HUES6 (cell line): ENCODE measurements around the gene SEC31B.

ENCODE experiments used
- H3K27ac ChIP-seq: 2 replicates; pipeline ENCODE4 v1.7.0; 2013; ENCODE audit warnings: low read depth, mild to moderate bottlenecking, low read length, inconsistent platforms
- H3K27me3 ChIP-seq: 2 replicates; pipeline ENCODE4 v1.6.1; 2013; ENCODE audit warnings: low read length; ENCODE audit not compliant: control insufficient read depth, insufficient read depth
- H3K36me3 ChIP-seq: 2 replicates; pipeline ENCODE4 v1.6.1; 2013; ENCODE audit warnings: low read length; ENCODE audit not compliant: control insufficient read depth, insufficient read depth
- H3K4me1 ChIP-seq: 2 replicates; pipeline ENCODE4 v1.6.1; 2013; ENCODE audit warnings: low read length; ENCODE audit not compliant: control insufficient read depth, insufficient read depth
- H3K4me3 ChIP-seq: 2 replicates; pipeline ENCODE4 v1.5.1; 2013; ENCODE audit warnings: low read depth, low read length
- H3K9ac ChIP-seq: one replicate; pipeline ENCODE4 v1.6.1; 2013; ENCODE audit warnings: mild to moderate bottlenecking, low read length
- H3K9me3 ChIP-seq: 2 replicates; pipeline ENCODE4 v1.6.1; 2013; ENCODE audit warnings: low read depth, low read length; ENCODE audit not compliant: control insufficient read depth, insufficient read depth

Gene SEC31B, protein sequence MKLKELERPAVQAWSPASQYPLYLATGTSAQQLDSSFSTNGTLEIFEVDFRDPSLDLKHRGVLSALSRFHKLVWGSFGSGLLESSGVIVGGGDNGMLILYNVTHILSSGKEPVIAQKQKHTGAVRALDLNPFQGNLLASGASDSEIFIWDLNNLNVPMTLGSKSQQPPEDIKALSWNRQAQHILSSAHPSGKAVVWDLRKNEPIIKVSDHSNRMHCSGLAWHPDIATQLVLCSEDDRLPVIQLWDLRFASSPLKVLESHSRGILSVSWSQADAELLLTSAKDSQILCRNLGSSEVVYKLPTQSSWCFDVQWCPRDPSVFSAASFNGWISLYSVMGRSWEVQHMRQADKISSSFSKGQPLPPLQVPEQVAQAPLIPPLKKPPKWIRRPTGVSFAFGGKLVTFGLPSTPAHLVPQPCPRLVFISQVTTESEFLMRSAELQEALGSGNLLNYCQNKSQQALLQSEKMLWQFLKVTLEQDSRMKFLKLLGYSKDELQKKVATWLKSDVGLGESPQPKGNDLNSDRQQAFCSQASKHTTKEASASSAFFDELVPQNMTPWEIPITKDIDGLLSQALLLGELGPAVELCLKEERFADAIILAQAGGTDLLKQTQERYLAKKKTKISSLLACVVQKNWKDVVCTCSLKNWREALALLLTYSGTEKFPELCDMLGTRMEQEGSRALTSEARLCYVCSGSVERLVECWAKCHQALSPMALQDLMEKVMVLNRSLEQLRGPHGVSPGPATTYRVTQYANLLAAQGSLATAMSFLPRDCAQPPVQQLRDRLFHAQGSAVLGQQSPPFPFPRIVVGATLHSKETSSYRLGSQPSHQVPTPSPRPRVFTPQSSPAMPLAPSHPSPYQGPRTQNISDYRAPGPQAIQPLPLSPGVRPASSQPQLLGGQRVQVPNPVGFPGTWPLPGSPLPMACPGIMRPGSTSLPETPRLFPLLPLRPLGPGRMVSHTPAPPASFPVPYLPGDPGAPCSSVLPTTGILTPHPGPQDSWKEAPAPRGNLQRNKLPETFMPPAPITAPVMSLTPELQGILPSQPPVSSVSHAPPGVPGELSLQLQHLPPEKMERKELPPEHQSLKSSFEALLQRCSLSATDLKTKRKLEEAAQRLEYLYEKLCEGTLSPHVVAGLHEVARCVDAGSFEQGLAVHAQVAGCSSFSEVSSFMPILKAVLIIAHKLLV

GRCh38 chr10:100519311-100520051 is at the start of gene SEC31B:
Gene SEC31B, minus strand, starts transcription at chr10:100519861. Its CDS starts 2,909 bp downstream, at chr10:100516952.
- Histone ChIP-seq H3K4me3 (peak within 1 kb of the TSS; percentile 61), H3K36me3 (peaks cover 20% of the 10 kb centered on the region)

GRCh38 chr10:100568912-100569311 is 49.3 kb upstream of the SEC31B start:
- Histone ChIP-seq H3K9ac (no peak overlapping the region), H3K4me1 (peaks cover 8% of the 10 kb centered on the region; the same call in 1 of the 2 replicates), H3K9me3 (no peaks in the 10 kb centered on the region), H3K27ac (no peak overlapping the region), H3K27me3 (peaks cover 59% of the 10 kb centered on the region), H3K36me3 (no peaks in the 10 kb centered on the region), H3K4me3 (no peak overlapping the region)

More at GRCh38 chr10:100519311-100520051, at the start of gene SEC31B:
- Histone ChIP-seq H3K9ac (peak within 1 kb of the TSS; percentile 32), H3K27ac (no peak within 1 kb of the TSS), H3K4me1 (no peaks in the 10 kb centered on the region), H3K27me3 (peaks cover 23% of the 10 kb centered on the region), H3K9me3 (no peaks in the 10 kb centered on the region)

DNA sequence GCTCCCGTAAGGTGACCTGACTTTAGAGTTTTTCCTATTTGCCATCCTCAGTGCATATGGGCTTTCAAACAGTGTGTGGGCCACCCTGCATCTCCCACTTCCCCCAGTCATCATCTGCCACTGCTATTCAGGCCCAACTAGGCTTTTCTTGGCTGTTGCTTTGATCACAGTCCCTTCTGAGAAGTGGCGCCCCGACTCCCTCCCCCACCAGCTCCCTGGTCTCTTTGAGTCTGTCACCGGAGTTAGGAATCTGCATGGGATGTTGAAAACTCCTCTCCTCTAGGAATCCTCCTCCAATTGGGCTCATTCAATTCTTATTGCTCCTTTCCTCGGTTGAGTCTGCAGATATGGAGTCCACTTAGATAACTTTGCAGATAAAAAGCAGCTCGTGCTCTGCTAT is 48.2 kb upstream of the SEC31B start:
- no peak overlapping the region for H3K27ac ChIP-seq
- H3K4me1 ChIP-seq: peaks cover 8% of the 10 kb centered on the region; the same call in 1 of the 2 replicates
- peaks cover 63% of the 10 kb centered on the region for H3K27me3 ChIP-seq
- no peaks in the 10 kb centered on the region for H3K36me3 ChIP-seq
- no peak overlapping the region for H3K9ac ChIP-seq
- H3K9me3 ChIP-seq: no peaks in the 10 kb centered on the region
- H3K4me3 ChIP-seq: no peak overlapping the region

DNA sequence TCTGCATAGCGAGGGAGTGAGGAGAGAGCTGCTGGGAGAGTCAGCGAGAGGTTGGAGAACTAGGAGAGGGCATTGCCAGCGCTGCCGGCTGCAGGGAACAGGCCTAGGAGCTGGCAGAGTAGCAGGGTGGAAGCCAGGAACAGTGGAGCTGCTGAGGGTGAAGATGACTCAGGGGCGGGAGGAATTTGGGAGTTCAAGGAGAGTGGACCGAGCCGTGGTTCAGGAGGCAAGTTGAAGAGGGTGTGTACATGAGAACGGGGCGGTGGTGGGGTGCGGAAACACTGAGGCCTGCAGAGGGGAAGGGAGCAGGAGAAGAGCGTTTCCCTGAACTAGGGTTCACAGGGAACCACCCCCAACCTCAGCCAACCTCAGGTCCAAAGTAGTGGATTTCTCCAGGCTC is 47.6 kb upstream of the SEC31B start:
- no peaks in the 10 kb centered on the region for H3K36me3 ChIP-seq
- H3K4me1 ChIP-seq: peaks cover 8% of the 10 kb centered on the region; the same call in 1 of the 2 replicates
- H3K27me3 ChIP-seq: peaks cover 69% of the 10 kb centered on the region
- H3K9ac ChIP-seq: no peak overlapping the region
- H3K9me3 ChIP-seq: no peaks in the 10 kb centered on the region
- H3K4me3 ChIP-seq: no peak overlapping the region
- no peak overlapping the region for H3K27ac ChIP-seq

DNA sequence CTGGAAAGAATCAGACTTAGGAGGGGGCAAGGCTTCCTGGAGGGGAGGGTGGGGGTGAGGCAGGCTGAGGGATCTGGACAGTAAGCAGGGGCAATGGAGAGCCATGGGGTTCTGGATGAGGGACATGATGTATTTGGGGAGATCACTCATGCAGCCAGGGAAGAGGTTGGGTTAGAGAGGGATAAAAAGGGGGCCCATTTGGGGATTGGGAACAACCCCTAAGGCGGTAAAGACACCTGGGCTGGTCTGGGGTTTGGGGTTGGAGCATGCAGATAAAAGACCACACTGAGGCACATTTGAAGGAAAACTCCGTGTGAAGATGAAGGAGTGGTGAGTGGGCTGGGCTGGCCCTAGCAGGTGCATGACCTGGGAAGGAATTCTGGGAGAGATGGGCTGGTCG is 46.9 kb upstream of the SEC31B start:
- Histone ChIP-seq H3K9me3 (no peaks in the 10 kb centered on the region), H3K4me1 (peaks cover 8% of the 10 kb centered on the region; the same call in 1 of the 2 replicates), H3K27ac (no peak overlapping the region), H3K9ac (no peak overlapping the region), H3K36me3 (no peaks in the 10 kb centered on the region), H3K27me3 (peaks cover 75% of the 10 kb centered on the region), H3K4me3 (no peak overlapping the region)

GRCh38 chr10:100565206-100565985 is 45.7 kb upstream of the SEC31B start:
- no peaks in the 10 kb centered on the region for H3K36me3 ChIP-seq
- H3K27ac ChIP-seq: no peak overlapping the region
- no peak overlapping the region for H3K4me3 ChIP-seq
- peaks cover 77% of the 10 kb centered on the region for H3K27me3 ChIP-seq
- H3K9me3 ChIP-seq: no peaks in the 10 kb centered on the region
- H3K4me1 ChIP-seq: peaks cover 5% of the 10 kb centered on the region; the same call in 1 of the 2 replicates
- no peak overlapping the region for H3K9ac ChIP-seq

DNA sequence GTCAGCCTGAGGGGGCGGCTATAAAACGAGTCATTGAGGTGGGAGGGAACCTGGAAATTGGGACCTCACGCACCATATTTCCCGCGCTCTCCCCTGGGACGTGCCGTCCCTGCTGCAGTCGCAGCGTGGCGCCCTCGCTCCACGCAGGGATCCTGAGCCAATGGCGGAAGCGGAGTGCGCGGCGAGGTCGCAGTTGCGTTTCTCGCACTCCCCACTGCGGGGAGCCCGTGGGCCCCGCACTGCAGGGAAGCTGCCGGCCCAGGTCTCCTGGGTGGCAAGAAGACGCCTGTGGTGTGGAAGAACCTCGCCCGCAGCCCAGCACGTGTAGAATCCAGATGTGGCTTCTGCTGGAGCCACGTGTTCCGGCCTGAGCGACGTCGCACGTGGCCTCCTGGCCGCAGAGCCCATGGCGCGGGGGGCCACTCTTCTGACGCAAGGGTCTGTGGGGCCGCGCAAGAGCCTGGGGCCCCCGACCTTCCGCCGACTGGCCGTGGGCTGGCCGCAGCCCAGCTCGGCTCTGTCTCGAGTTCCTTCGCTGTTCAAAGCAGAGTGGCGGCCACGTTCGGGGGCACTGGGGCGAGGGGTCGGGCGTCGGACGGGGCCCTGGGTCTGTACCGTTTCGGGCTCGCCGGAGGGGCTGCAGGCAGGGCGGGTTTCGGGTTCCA is 42.5 kb upstream of the SEC31B start:
- Histone ChIP-seq H3K27ac (no peak overlapping the region), H3K36me3 (peaks cover 6% of the 10 kb centered on the region; the same call in 1 of the 2 replicates), H3K9me3 (no peaks in the 10 kb centered on the region), H3K4me3 (peak overlapping the region; percentile 17; the same call in 1 of the 2 replicates), H3K9ac (no peak overlapping the region), H3K27me3 (peaks cover 49% of the 10 kb centered on the region), H3K4me1 (no peaks in the 10 kb centered on the region)

- H3K27ac ChIP-seq: no peak overlapping the region
- no peaks in the 10 kb centered on the region for H3K4me1 ChIP-seq
- H3K36me3 ChIP-seq: peaks cover 16% of the 10 kb centered on the region
- no peaks in the 10 kb centered on the region for H3K9me3 ChIP-seq
- H3K4me3 ChIP-seq: no peak overlapping the region
- H3K9ac ChIP-seq: no peak overlapping the region
- peaks cover 38% of the 10 kb centered on the region for H3K27me3 ChIP-seq
These were observed 41.3 kb upstream of the SEC31B start for GRCh38 chr10:100561005-100561404.

DNA sequence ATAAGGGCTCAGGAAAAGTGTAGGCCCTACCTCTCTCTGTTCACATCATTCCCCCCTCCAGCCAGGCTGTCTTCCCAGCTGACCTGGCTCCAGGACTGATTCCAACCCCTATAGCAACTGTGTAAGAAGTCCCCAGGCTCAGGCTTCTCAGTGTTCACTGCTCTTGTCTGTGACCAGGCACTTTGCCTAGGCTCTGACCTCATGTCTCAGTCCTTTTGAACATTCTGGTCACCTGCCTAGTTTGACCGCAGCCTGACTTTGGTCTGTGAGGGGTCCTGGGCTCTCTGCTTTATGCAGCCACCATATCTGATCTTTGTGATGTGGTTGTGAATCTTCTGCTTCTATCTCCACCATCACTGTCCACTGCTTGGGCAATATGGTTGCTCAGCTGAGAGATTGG is 40.6 kb upstream of the SEC31B start:
- Histone ChIP-seq H3K4me3 (no peak overlapping the region), H3K9me3 (no peaks in the 10 kb centered on the region), H3K36me3 (peaks cover 16% of the 10 kb centered on the region), H3K27me3 (peaks cover 30% of the 10 kb centered on the region), H3K4me1 (no peaks in the 10 kb centered on the region), H3K9ac (no peak overlapping the region), H3K27ac (no peak overlapping the region)
